GM23338 (cell line): ENCODE results near the gene LDLRAD3. TPM values are rescaled to one million over a fixed set of nuclear protein-coding genes. Genes with fewer than 3 reads are reported as not detected.
A peak's percentile ranks its signal among the peaks of the same experiment; 100 is the strongest.

Source experiments
- ATAC-seq: fragments of 200-7000 bp; cut with Tn5 transposase; 3 replicates; pipeline ENCODE4 v1.9.1; 2020
- DNase-seq: peaks from one replicate; pipeline ENCODE4 v3.0.0-alpha.2; 2015; ENCODE audit warnings: low spot score
- H2AFZ ChIP-seq: fragments of 200-600 bp; sonication (generic); 2 replicates; pipeline ENCODE4 v1.8.0; 2016; ENCODE audit warnings: antibody characterized with exemption, mild to moderate bottlenecking, moderate library complexity
- H3F3A ChIP-seq: fragments of 200-600 bp; sonication (generic); replicated peaks from 2 replicates; pipeline ENCODE4 v1.8.0; 2017; ENCODE audit warnings: antibody characterized with exemption, mixed run types, low read depth
- H3K27ac ChIP-seq: fragments of 200-600 bp; sonication (generic); 2 replicates; pipeline ENCODE4 v1.6.1; 2016; ENCODE audit warnings: low read depth
- H3K27me3 ChIP-seq: fragments of 200-600 bp; sonication (generic); 2 replicates; pipeline ENCODE4 v1.8.0; 2016; ENCODE audit warnings: mild to moderate bottlenecking, mixed run types, moderate library complexity; ENCODE audit not compliant: insufficient read depth
- H3K36me3 ChIP-seq: fragments of 200-600 bp; sonication (generic); 2 replicates; pipeline ENCODE4 v1.8.0; 2016; ENCODE audit warnings: mild to moderate bottlenecking; ENCODE audit not compliant: insufficient read depth
- H3K4me1 ChIP-seq: fragments of 200-600 bp; sonication (generic); 2 replicates; pipeline ENCODE4 v1.8.0; 2016; ENCODE audit warnings: mild to moderate bottlenecking, moderate library complexity; ENCODE audit not compliant: insufficient read depth
- H3K4me2 ChIP-seq: fragments of 200-600 bp; sonication (generic); 2 replicates; pipeline ENCODE4 v1.7.1; 2017; ENCODE audit warnings: mixed run types
- H3K4me3 ChIP-seq: fragments of 200-600 bp; sonication (generic); 2 replicates; pipeline ENCODE4 v1.6.1; 2016; ENCODE audit warnings: mixed run types
- H3K79me2 ChIP-seq: fragments of 200-600 bp; sonication (generic); replicated peaks from 2 replicates; pipeline ENCODE4 v1.8.0; 2017; ENCODE audit warnings: mild to moderate bottlenecking; ENCODE audit not compliant: insufficient read depth
- H3K9me2 ChIP-seq: fragments of 200-600 bp; sonication (generic); 2 replicates; pipeline ENCODE4 v1.8.0; 2017; ENCODE audit not compliant: insufficient read depth
- H4K20me1 ChIP-seq: fragments of 200-600 bp; sonication (generic); replicated peaks from 2 replicates; pipeline ENCODE4 v1.8.0; 2017; ENCODE audit warnings: mild to moderate bottlenecking; ENCODE audit not compliant: insufficient read depth
- H3K27ac Mint-ChIP-seq: 2 replicates; pipeline ENCODE4 v1.8.0; 2020; ENCODE audit warnings: inconsistent platforms, mild to moderate bottlenecking, moderate library complexity, mixed read lengths
- H3K27me3 Mint-ChIP-seq: 3 replicates; pipeline ENCODE4 v1.8.0; 2022; ENCODE audit warnings: low read depth, mild to moderate bottlenecking, moderate library complexity, mixed read lengths, inconsistent platforms; ENCODE audit not compliant: insufficient read depth, poor library complexity
- H3K36me3 Mint-ChIP-seq: 3 replicates; pipeline ENCODE4 v1.8.0; 2021; ENCODE audit warnings: low read depth, mild to moderate bottlenecking, inconsistent platforms, moderate library complexity, mixed read lengths
- H3K4me1 Mint-ChIP-seq: 3 replicates; pipeline ENCODE4 v1.8.0; 2020; ENCODE audit warnings: mild to moderate bottlenecking, inconsistent platforms, mixed read lengths
- H3K4me3 Mint-ChIP-seq: 3 replicates; pipeline ENCODE4 v1.8.0; 2021; ENCODE audit warnings: moderate library complexity, mild to moderate bottlenecking, inconsistent platforms, mixed read lengths
- H3K9me3 Mint-ChIP-seq: 3 replicates; pipeline ENCODE4 v1.8.0; 2020; ENCODE audit warnings: moderate library complexity, mild to moderate bottlenecking, inconsistent platforms, mixed read lengths
- CTCF ChIP-seq, 2 experiments: fragments of 200-600 bp in 1 of 2; sonication (generic) in 1 of 2; conservative IDR thresholded peaks; 2 replicates each; pipeline versions ENCODE4 v1.5.1 to v1.6.1; 2016 to 2017; ENCODE audit warnings: antibody characterized with exemption in 2 of 2, low read depth in 2 of 2, mild to moderate bottlenecking in 2 of 2, moderate library complexity in 1 of 2
- ETS1 ChIP-seq: IDR thresholded peaks from 2 replicates; pipeline ENCODE4 v1.6.1; 2016; ENCODE audit warnings: antibody characterized with exemption
- EZH2 ChIP-seq: fragments of 200-600 bp; sonication (generic); IDR thresholded peaks from one replicate; pipeline ENCODE4 v1.8.0; 2017; ENCODE audit warnings: antibody characterized with exemption, mild to moderate bottlenecking, low read depth; ENCODE audit not compliant: unreplicated experiment
- EZH2phosphoT487 ChIP-seq: fragments of 200-600 bp; sonication (generic); IDR thresholded peaks from one replicate; pipeline ENCODE4 v1.8.1; 2018; ENCODE audit warnings: antibody characterized with exemption; ENCODE audit not compliant: unreplicated experiment
- JUNB ChIP-seq: IDR thresholded peaks from one replicate; pipeline ENCODE4 v1.6.1; 2016; ENCODE audit warnings: antibody characterized with exemption; ENCODE audit not compliant: unreplicated experiment
- STAT1 ChIP-seq: IDR thresholded peaks from one replicate; pipeline ENCODE4 v1.6.1; 2016; ENCODE audit warnings: antibody characterized with exemption; ENCODE audit not compliant: unreplicated experiment
- ZNF114 ChIP-seq: fragments of 250-450 bp; sonication (Bioruptor Pico); IDR thresholded peaks from 2 replicates; pipeline ENCODE4 v1.5.0; 2020; ENCODE audit warnings: mild to moderate bottlenecking, moderate library complexity
- ZNF331 ChIP-seq: fragments of 250-450 bp; sonication (Bioruptor Pico); IDR thresholded peaks from 2 replicates; pipeline ENCODE4 v1.5.0; 2020; ENCODE audit warnings: low read depth, mild to moderate bottlenecking, moderate library complexity
- polyA plus RNA-seq: library from polyadenylated mRNA; unstranded; fragments of >200 nt; fragmentation: Nextera tagmentation; extraction: Ambion mirVana; gene quantifications from 2 replicates; pipeline ENCODE4 v1.2.1, GENCODE V29; 2016
- total RNA-seq: library from RNA; depleted of rRNA; stranded (reverse); fragments of >200 nt; shearing (Covaris generic); gene quantifications from 2 replicates; pipeline ENCODE4 v1.2.3, GENCODE V29; 2014

Gene LDLRAD3
- total and polyA plus RNA-seq, 2 experiments from 2014 or later, result 8.5 to 19.4 TPM

GRCh38 chr11:36265793-36266628 is 322.1 kb downstream of the LDLRAD3 start:
- peaks cover 14% of the 10 kb centered on the region for H3K27me3 Mint-ChIP-seq
- H3K36me3 Mint-ChIP-seq, result no peaks in the 10 kb centered on the region; the same call in 2 of the 3 replicates
- peaks cover 13% of the 10 kb centered on the region; the same call in 2 of the 3 replicates for H3K4me1 Mint-ChIP-seq
- no peaks in the 10 kb centered on the region for H3K36me3 ChIP-seq
- H3K9me3 Mint-ChIP-seq, result no peaks in the 10 kb centered on the region
- 0 out of 2 replicates have a peak overlapping the region, but pooled peaks have one; percentile 31 for H2AFZ ChIP-seq
- H3K4me2 ChIP-seq, result no peak overlapping the region
- no peaks in the 10 kb centered on the region for H3F3A ChIP-seq
- H3K27ac ChIP-seq, result no peak overlapping the region
- H3K79me2 ChIP-seq, result no peaks in the 10 kb centered on the region
- H3K4me3 Mint-ChIP-seq, result no peak overlapping the region
- TF ChIP-seq CTCF (conservative IDR thresholded peaks at IDR 0.05; ENCODE audit: low read depth in 2 of 2) (peak; percentile 94 to 97), JUNB (no peak)
- no peaks in the 10 kb centered on the region for H3K27me3 ChIP-seq
- DNase-seq, result peak; percentile 90
- peak; percentile 95 for ATAC-seq
- no peaks in the 10 kb centered on the region for H4K20me1 ChIP-seq
- no peaks in the 10 kb centered on the region for H3K9me2 ChIP-seq
- no peak overlapping the region for H3K27ac Mint-ChIP-seq
- no peaks in the 10 kb centered on the region for H3K4me1 ChIP-seq
- H3K4me3 ChIP-seq, result no peak overlapping the region

GRCh38 chr11:36266767-36267166 is 322.9 kb downstream of the LDLRAD3 start:
- Mint-ChIP-seq H3K4me3 (no peak overlapping the region), H3K9me3 (no peaks in the 10 kb centered on the region), H3K27ac (no peak overlapping the region), H3K36me3 (no peaks in the 10 kb centered on the region; the same call in 2 of the 3 replicates), H3K27me3 (peaks cover 11% of the 10 kb centered on the region), H3K4me1 (peaks cover 9% of the 10 kb centered on the region; the same call in 2 of the 3 replicates)
- Histone ChIP-seq H4K20me1 (no peaks in the 10 kb centered on the region), H3K36me3 (no peaks in the 10 kb centered on the region), H2AFZ (no peak overlapping the region), H3K27ac (no peak overlapping the region), H3K79me2 (no peaks in the 10 kb centered on the region), H3F3A (no peaks in the 10 kb centered on the region), H3K4me2 (no peak overlapping the region), H3K27me3 (no peaks in the 10 kb centered on the region), H3K4me3 (no peak overlapping the region), H3K4me1 (no peaks in the 10 kb centered on the region), H3K9me2 (no peaks in the 10 kb centered on the region)
- DNase-seq, result no peak
- no peak for TF ChIP-seq EZH2phosphoT487
- ATAC-seq, result no peak

- Histone ChIP-seq H3K27me3 (no peaks in the 10 kb centered on the region), H2AFZ (no peak overlapping the region), H3K4me3 (no peak overlapping the region), H3K79me2 (no peaks in the 10 kb centered on the region), H3F3A (no peaks in the 10 kb centered on the region), H3K4me1 (no peaks in the 10 kb centered on the region), H4K20me1 (no peaks in the 10 kb centered on the region), H3K9me2 (no peaks in the 10 kb centered on the region), H3K27ac (no peak overlapping the region), H3K36me3 (no peaks in the 10 kb centered on the region), H3K4me2 (no peak overlapping the region)
- Mint-ChIP-seq H3K4me1 (peaks cover 9% of the 10 kb centered on the region; the same call in 2 of the 3 replicates), H3K27me3 (peaks cover 6% of the 10 kb centered on the region), H3K36me3 (peaks cover 6% of the 10 kb centered on the region), H3K4me3 (no peak overlapping the region), H3K27ac (no peak overlapping the region), H3K9me3 (no peaks in the 10 kb centered on the region)
- TF ChIP-seq EZH2, result no peak
- no peak for TF ChIP-seq CTCF (conservative IDR thresholded peaks at IDR 0.05; ENCODE audit: low read depth in 2 of 2)
- no peak for TF ChIP-seq ZNF114
- no peak for TF ChIP-seq JUNB
- no peak for TF ChIP-seq ETS1
- no peak for TF ChIP-seq STAT1
- TF ChIP-seq ZNF331 (CRISPR knock-in tag), result no peak
- DNase-seq (no peak), ATAC-seq (no peak)
These were observed 324.6 kb downstream of the LDLRAD3 start for GRCh38 chr11:36268337-36268985.
